Fibroblast of the conjunctiva (primary cell): ENCODE results near the gene KCNMA1.
A peak's percentile ranks its signal among the peaks of the same experiment; 100 is the strongest.

Source experiments
- DNase-seq: peaks from one replicate; pipeline ENCODE4 v3.0.0-alpha.2; 2010; ENCODE audit warnings: low read depth

Gene KCNMA1

GRCh38 chr10:76887223-76888010, 750.2 kb downstream of the KCNMA1 start:
- DNase-seq: no peak

- DNase-seq: no peak
Observed at GRCh38 chr10:76885816-76886215, 751.8 kb downstream of the KCNMA1 start.

GRCh38 chr10:76884673-76885275, 752.8 kb downstream of the KCNMA1 start:
- DNase-seq: no peak

- no peak for DNase-seq
Observed at GRCh38 chr10:76883596-76883995, 754.0 kb downstream of the KCNMA1 start.

GRCh38 chr10:76882796-76883195, 754.8 kb downstream of the KCNMA1 start:
- no peak for DNase-seq

- no peak for DNase-seq
Observed at GRCh38 chr10:76882245-76882644, 755.4 kb downstream of the KCNMA1 start.

GRCh38 chr10:76881477-76882220, 756.0 kb downstream of the KCNMA1 start:
- DNase-seq: no peak

- DNase-seq: no peak
Observed at GRCh38 chr10:76880931-76881330, 756.7 kb downstream of the KCNMA1 start.

GRCh38 chr10:76879116-76879913, 758.3 kb downstream of the KCNMA1 start:
- no peak for DNase-seq

GRCh38 chr10:76878514-76878913, 759.1 kb downstream of the KCNMA1 start:
- DNase-seq: no peak

GRCh38 chr10:76874896-76875295, 762.7 kb downstream of the KCNMA1 start:
- DNase-seq: no peak

- DNase-seq: peak; percentile 76
Observed at GRCh38 chr10:76874176-76874575, 763.4 kb downstream of the KCNMA1 start.

GRCh38 chr10:76871697-76872295, 765.8 kb downstream of the KCNMA1 start:
- no peak for DNase-seq

- no peak for DNase-seq
Observed at GRCh38 chr10:76869931-76870330, 767.7 kb downstream of the KCNMA1 start.

- DNase-seq: peak; percentile 53
Observed at GRCh38 chr10:76868098-76868977, 769.3 kb downstream of the KCNMA1 start.

GRCh38 chr10:76866841-76867586, 770.6 kb downstream of the KCNMA1 start:
- no peak for DNase-seq

GRCh38 chr10:76864922-76865321, 772.7 kb downstream of the KCNMA1 start:
- DNase-seq: no peak

- no peak for DNase-seq
Observed at GRCh38 chr10:76858721-76859120, 778.9 kb downstream of the KCNMA1 start.

GRCh38 chr10:76840802-76841201, 796.8 kb downstream of the KCNMA1 start:
- no peak for DNase-seq

GRCh38 chr10:76839276-76839675, 798.3 kb downstream of the KCNMA1 start:
- DNase-seq: no peak
